Measurements from ENCODE around the gene CYP1A1.

GRCh38 chr15:74724570-74725224, 631 bp downstream of the CYP1A1 start:
- TF ChIP-seq, protein P1, sequence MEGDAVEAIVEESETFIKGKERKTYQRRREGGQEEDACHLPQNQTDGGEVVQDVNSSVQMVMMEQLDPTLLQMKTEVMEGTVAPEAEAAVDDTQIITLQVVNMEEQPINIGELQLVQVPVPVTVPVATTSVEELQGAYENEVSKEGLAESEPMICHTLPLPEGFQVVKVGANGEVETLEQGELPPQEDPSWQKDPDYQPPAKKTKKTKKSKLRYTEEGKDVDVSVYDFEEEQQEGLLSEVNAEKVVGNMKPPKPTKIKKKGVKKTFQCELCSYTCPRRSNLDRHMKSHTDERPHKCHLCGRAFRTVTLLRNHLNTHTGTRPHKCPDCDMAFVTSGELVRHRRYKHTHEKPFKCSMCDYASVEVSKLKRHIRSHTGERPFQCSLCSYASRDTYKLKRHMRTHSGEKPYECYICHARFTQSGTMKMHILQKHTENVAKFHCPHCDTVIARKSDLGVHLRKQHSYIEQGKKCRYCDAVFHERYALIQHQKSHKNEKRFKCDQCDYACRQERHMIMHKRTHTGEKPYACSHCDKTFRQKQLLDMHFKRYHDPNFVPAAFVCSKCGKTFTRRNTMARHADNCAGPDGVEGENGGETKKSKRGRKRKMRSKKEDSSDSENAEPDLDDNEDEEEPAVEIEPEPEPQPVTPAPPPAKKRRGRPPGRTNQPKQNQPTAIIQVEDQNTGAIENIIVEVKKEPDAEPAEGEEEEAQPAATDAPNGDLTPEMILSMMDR (IDR thresholded peaks at IDR 0.05; ENCODE audit: low read length): no peak
- no peak for TF ChIP-seq EZH2 (IDR thresholded peaks at IDR 0.05; ENCODE audit: borderline replicate concordance, low read length)

Data from OCI-LY1 (cell line).